ENCODE measurements around the gene SIGLEC1.

The SIGLEC1 gene

GRCh38 chr20:3663858-3664257, 48.5 kb downstream of the SIGLEC1 start:
- in situ Hi-C loops (cut with HindIII; ENCODE audit: low sequenced_read_pairs) = no loop called here

- in situ Hi-C loops (cut with HindIII; ENCODE audit: low sequenced_read_pairs) = no loop called here
These were observed 49.2 kb downstream of the SIGLEC1 start, which contains the start of gene GFRA4 for GRCh38 chr20:3663031-3663701. Gene GFRA4, minus strand, starts transcription at chr20:3663399. Its CDS starts 0 bp downstream, at chr20:3663399.

All from DLD1 (cell line).